Measurements from ENCODE around the gene NT5E. TPM values are rescaled to one million over a fixed set of nuclear protein-coding genes. Genes with fewer than 3 reads are reported as not detected.

The NT5E gene
- total RNA-seq, 2 experiments from 2014 or later: 12.9 to 14.2 TPM

- POLR2A ChIA-PET: interaction anchor here (1.0 kb wide), 1 partner anchor 8 kb away, joined by 4 read pairs; the partner anchor contains the start of gene NT5E
- CTCF ChIA-PET: interaction anchor here (1.7 kb wide), 1 partner anchor 25 kb away, joined by 5 read pairs; no protein-coding TSS in a partner anchor
Measured at GRCh38 chr6:85458184-85458583, 8.3 kb downstream of the NT5E start.

- CTCF ChIA-PET: interaction anchor here (1.7 kb wide), 1 partner anchor 24 kb away, joined by 5 read pairs; no protein-coding TSS in a partner anchor
- POLR2A ChIA-PET: interaction anchor here (1.0 kb wide), 1 partner anchor 9 kb away, joined by 4 read pairs; the partner anchor contains the start of gene NT5E
Measured at GRCh38 chr6:85458782-85459181, 8.9 kb downstream of the NT5E start.

GRCh38 chr6:85459224-85459901 lies 9.5 kb downstream of the NT5E start:
- ChIA-PET CTCF (interaction anchor here (0.6 to 1.7 kb wide), 3 partner anchors 10 to 111 kb away, joined by 3 to 5 read pairs (median 3); partner anchors contain the start of gene NT5E), POLR2A (no interaction called here)

GRCh38 chr6:85460154-85460920 lies 10.5 kb downstream of the NT5E start:
- POLR2A ChIA-PET: interaction anchor here (2.7 kb wide), 1 partner anchor 10 kb away, joined by 19 read pairs; the partner anchor contains the start of gene NT5E
- CTCF ChIA-PET: no interaction called here

GRCh38 chr6:85460921-85461797 lies 11.3 kb downstream of the NT5E start:
- ChIA-PET CTCF (no interaction called here), POLR2A (interaction anchor here (0.7 to 2.7 kb wide), 3 partner anchors 11 to 217 kb away, joined by 3 to 19 read pairs (median 3); partner anchors contain the start of gene NT5E)

- ChIA-PET CTCF (no interaction called here), POLR2A (interaction anchor here (0.7 to 2.7 kb wide), 3 partner anchors 12 to 217 kb away, joined by 3 to 19 read pairs (median 3); partner anchors contain the start of gene NT5E)
Measured at GRCh38 chr6:85461798-85462170, 11.9 kb downstream of the NT5E start.

GRCh38 chr6:85462673-85463072 lies 12.8 kb downstream of the NT5E start:
- POLR2A ChIA-PET: interaction anchor here (0.6 to 2.7 kb wide), 2 partner anchors 13 to 189 kb away, joined by 3 to 19 read pairs; partner anchors contain the start of gene NT5E
- CTCF ChIA-PET: interaction anchor here (1.2 kb wide), 1 partner anchor 13 kb away, joined by 3 read pairs; the partner anchor contains the start of gene NT5E

GRCh38 chr6:85463621-85464259 lies 13.9 kb downstream of the NT5E start:
- CTCF ChIA-PET: interaction anchor here (0.7 to 1.3 kb wide), 4 partner anchors 14 to 88 kb away, joined by 3 to 4 read pairs (median 4); partner anchors contain the start of gene NT5E

GRCh38 chr6:85464260-85464644 lies 14.4 kb downstream of the NT5E start:
- POLR2A ChIA-PET: interaction anchor here (1.1 to 1.8 kb wide), 5 partner anchors 14 to 214 kb away, joined by 3 to 10 read pairs (median 5); partner anchors contain the start of gene NT5E
- CTCF ChIA-PET: interaction anchor here (0.7 to 1.3 kb wide), 4 partner anchors 15 to 88 kb away, joined by 3 to 4 read pairs (median 4); partner anchors contain the start of gene NT5E

More at GRCh38 chr6:85463621-85464259, 13.9 kb downstream of the NT5E start:
- POLR2A ChIA-PET: interaction anchor here (1.1 to 1.8 kb wide), 4 partner anchors 14 to 215 kb away, joined by 3 to 10 read pairs (median 5); partner anchors contain the start of gene NT5E

GRCh38 chr6:85464722-85465150 lies 14.9 kb downstream of the NT5E start:
- POLR2A ChIA-PET: interaction anchor here (1.1 to 1.8 kb wide), 4 partner anchors 15 to 214 kb away, joined by 3 to 10 read pairs (median 4); partner anchors contain the start of gene NT5E
- CTCF ChIA-PET: interaction anchor here (1.0 to 1.3 kb wide), 2 partner anchors 15 to 19 kb away, joined by 3 to 4 read pairs; partner anchors contain the start of gene NT5E

- CTCF ChIA-PET: no interaction called here
- POLR2A ChIA-PET: no interaction called here
Measured at GRCh38 chr6:85465762-85466161, 15.9 kb downstream of the NT5E start.

GRCh38 chr6:85468326-85468725 lies 18.4 kb downstream of the NT5E start:
- POLR2A ChIA-PET: no interaction called here
- CTCF ChIA-PET: interaction anchor here (1.2 kb wide), 2 partner anchors 14 to 18 kb away, joined by 3 to 6 read pairs; partner anchors contain the start of gene NT5E

GRCh38 chr6:85469276-85470022 lies 19.6 kb downstream of the NT5E start:
- POLR2A ChIA-PET: no interaction called here
- CTCF ChIA-PET: interaction anchor here (1.2 to 1.3 kb wide), 2 partner anchors 19 to 110 kb away, joined by 3 read pairs; partner anchors contain the start of gene NT5E

GRCh38 chr6:85470023-85470410 lies 20.1 kb downstream of the NT5E start:
- ChIA-PET CTCF (interaction anchor here (1.3 kb wide), 1 partner anchor 111 kb away, joined by 3 read pairs; no protein-coding TSS in a partner anchor), POLR2A (no interaction called here)

- ChIA-PET CTCF (no interaction called here), POLR2A (no interaction called here)
Measured at GRCh38 chr6:85472744-85473143, 22.9 kb downstream of the NT5E start.

GRCh38 chr6:85473748-85474147 lies 23.9 kb downstream of the NT5E start:
- ChIA-PET CTCF (interaction anchor here (1.5 kb wide), 1 partner anchor 10 kb away, joined by 7 read pairs; no protein-coding TSS in a partner anchor), POLR2A (no interaction called here)

- ChIA-PET POLR2A (no interaction called here), CTCF (no interaction called here)
Measured at GRCh38 chr6:85476532-85476931, 26.6 kb downstream of the NT5E start.
